DMS153 (cell line): ENCODE data around the gene TSHZ1.
A peak's percentile ranks its signal among the peaks of the same experiment; 100 is the strongest.

Experiments
- DNase-seq: peaks from one replicate; lab custom pipeline; 2025; lab: John Stamatoyannopoulos, UW

TSHZ1 gene

DNA sequence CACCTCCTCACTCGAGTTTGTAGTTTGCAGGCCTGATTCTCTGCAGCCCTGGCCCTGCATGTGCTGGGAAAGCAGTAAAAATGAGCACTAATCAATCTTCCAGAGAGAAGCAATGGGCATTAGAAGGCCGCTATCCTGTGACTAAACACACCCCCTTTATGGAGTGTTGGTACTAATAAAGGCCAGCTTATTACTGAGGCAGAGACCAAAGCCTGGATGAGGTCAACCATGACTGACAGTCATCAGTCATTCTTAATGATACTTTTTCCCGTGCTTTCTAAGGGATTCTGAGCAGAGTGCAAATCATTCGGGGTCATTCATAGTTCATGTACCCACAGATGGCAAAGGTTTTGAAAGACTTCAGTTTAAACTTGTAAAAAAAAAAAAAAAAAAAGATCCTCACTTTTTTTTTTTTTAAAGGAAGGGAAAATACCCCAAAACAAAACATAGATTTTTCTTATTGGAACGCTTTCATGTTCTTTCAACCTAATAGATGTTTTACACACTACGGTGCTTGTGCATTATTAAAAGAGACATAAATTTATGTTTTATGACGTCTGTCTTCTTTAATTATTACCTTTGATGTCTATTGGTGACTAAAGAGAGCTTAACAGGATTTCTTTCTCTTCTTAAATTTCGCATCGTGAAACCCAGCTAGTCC lies 13.2 kb downstream of the TSHZ1 start:
- no peak for DNase-seq

DNA sequence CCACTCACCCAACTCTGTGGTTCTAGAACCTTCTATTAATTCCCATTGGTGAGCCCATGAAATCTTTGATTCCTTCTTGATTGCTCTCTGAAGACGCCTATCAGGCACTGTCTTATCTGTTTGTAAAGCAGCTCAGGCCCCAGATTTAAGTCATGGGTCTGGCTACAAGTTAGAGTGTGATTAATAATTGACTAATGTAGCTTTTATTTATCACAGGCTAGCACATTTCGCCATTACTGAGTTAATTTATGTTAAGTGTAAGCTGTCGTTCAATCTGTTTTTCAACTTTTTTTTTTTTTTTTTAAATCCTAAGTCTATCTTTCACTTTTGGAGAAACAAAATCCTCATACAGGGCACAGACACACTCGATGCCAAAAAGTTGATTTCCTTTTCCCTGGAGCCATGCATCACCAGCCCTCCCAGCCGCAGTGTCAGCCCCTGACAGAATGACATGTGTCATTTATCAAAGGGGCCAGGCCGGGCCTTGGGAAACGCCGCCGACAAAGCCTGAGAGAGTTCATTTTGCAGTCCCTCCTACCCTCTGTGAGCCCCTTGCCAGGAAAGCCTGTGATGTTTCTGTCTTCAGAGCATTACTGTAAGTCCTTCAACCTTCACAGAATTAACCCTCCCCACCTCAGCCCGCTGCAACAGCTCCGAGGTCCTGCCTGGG lies 15.8 kb downstream of the TSHZ1 start:
- no peak for DNase-seq

DNA sequence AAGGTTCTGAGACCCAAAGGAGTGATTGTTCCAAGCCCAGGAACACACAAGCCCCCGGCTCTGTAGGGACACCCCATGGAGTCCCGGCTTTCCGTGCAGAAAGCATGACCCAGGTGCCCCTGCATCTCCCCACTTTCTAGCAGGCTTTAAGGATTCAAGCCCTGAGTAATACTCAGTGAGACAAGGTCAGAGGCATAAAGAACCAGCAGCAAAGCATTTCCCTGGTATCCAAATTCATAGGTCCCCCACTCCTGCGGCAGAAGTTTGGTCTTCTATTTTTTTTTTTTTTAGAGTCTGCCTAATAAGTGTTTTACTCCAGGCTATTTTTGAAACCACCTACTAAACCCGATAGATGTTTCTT lies 16.3 kb downstream of the TSHZ1 start:
- DNase-seq = no peak

DNA sequence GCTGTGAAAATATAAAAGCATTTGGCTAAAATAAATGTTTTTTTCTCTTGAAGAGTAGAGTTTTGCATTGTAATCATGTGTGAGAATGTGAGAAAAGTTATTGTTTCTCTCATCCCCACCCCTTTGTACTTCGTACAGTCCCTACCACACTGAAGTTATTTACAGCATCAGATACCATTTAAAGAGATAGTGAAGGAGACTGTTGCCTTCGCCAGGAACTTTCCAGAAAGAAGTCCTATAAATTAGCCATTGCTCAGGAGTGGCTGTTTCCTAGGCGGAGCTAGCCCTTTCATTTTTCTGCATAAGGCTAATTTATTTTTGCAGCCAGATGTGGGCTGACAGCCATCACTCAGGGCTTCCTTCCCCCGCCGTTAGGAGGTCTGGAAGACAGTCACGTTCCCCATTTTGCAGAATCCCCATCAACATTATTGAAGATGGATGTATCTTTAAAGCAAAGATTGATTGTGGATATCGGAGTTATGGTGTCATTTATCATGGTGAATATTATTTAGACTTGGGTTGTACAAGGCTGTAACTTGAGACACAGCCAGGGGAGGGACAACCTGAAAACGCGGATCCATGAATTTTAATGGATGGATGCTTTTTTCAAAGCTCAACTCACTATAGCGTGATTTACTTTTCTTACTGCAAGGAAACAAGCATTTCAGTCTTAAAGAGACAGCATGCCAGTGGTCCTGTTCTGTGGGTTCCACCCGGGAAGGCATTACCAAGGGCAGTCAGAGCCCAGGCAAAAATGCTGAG lies 17.1 kb downstream of the TSHZ1 start:
- DNase-seq = no peak

DNA sequence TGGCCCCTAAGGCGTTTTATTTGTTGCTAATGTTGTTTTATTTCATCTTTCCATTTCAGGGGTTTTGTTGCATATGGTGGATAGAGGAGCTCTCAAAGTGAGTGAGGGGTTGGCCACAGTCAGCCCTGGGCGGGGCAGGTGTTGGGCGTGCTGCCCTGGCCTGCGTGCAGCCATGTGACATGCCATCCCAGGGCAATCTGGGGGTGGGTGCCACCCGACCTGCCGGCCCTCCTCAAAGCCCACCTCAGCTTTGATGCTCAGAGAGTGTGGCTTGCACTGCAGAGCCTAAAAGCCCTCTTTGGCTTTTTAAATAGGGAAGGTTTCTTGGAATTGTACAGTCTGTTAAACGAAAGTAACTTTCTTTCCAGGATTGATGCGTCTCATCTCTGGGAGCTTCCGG lies 18.4 kb downstream of the TSHZ1 start:
- no peak for DNase-seq

DNA sequence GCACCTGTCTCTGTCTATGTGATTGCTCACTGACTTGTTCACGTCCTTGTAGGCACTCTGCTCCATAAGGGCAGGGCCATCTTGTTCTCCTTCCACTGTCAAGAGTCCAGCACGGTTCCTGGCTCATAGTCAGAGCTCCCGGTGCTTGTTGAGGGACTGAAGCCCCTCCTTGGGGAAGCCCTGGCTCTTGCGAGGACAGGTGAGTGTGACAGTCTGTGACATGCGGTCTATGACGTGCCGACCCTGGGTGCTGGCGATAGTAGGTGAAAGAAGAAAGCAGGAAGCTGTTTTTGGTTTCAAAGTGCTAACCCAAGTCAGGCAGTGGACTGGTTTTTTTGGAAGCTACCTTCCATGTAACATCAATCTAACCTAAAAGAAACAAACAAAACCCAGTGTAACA lies 18.8 kb downstream of the TSHZ1 start:
- no peak for DNase-seq

DNA sequence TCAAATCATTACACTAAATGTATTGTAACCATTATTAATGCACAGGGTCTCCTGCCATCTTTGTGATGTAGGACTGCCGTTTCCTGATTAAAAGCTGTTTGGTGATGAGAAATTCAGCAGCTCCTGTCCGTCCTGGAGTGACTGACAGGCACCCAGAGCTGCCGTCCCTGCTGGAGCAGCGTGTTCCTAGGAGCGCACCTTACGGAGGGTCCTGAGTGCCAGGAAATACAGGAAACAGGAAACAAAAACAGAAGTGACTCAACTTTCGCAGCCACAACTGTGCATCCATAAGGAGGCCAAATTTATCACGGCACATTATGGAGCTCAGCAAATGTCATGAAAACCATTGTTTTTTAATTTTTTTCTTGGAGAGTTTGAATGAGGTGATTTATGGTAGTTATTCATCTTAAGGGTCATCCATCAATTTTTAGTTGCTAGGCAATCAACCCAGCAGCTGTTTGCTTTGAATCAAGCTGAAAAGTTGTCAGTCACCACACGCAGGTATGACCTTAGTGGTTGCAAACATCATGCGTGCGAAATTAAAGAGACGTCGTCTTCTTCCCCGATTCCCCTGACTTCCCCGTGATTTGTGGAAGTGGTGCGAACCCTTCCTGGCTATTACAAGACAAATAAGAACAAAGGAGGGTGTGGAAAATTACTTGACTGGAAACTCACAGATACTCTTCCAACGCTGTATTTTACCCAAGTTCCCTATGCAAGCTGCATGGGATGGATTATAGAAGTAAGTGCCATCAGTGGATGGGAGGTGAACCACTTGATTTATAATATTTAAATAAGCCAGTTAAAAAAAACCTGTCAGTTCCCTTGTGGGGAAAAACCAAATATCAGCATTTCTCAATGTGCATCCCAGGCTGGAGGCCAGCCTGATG lies 19.8 kb downstream of the TSHZ1 start:
- DNase-seq = peak; percentile 41

DNA sequence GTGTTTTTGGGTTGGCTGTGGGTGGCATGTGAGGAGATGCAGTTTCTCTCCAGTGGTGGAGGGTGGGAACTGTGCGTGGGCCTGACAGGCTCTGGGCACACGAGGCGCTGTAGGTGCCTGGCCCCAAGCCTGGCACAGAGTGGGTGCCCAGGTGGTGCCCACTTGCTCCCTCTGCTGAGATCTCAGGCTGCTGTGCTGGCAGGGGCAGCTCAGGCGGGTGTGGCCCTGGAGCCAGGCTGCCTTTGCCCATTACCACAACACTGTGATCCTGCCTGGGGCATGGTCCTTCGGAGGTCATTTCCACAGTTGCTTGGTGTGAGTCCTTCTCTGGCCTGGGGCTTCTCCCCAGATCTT lies 20.4 kb downstream of the TSHZ1 start:
- DNase-seq = no peak

DNA sequence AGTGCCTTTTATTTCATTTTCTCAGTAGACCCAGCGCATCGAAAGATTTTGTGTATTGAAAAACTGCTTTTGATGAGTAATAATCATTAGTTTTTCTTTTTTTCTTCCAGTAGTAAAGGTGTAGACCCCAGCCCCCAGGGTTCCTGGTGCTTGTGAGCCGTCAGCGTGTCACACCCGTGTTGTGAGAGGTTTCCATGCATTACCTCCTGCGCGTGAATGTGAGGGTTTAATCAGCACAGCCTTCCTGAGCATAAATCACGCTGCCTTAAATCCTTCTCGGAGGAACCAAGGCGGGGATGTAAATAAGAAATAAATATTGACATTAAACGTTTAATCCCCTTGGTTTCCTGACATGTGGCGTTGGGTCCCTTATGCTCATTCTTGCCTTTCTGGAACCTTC lies 24.3 kb downstream of the TSHZ1 start:
- no peak for DNase-seq

DNA sequence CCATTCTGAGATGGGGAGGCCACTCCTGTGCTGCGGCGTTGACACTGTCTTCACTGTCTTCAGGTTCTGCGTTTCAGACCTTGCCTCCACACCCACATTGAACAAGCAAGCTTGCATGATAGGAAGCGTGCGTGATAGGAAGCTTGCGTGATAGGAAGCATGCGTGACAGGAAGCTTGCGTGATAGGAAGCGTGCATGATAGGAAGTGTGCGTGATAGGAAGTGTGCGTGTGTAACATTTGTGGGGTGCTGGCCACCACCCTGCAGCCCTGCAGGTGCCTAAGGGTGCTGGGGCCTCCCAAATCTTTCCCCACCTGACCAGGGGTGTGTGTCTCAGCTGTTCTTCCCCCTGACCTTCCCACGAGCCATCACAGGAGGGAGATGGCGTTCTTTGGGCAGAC lies 25.3 kb downstream of the TSHZ1 start:
- no peak for DNase-seq

DNA sequence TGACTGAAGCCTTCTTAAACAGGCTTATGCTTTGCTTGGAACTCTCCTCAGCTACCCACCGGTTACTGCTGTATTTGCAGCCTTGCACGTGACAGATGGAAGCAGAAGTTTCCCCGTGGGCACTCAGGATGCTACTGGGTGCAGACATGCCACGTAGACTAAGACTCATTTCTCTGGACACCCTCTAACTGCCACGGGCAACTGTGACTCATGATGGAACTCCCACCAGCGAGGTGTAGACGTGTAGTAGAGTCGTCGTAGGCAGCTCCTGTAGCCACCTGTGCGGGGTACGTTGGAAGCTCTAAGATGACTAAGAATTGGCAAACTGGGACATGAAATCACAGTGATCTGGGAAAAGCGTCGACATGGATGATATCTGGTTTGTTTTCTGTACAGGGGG lies 27.5 kb downstream of the TSHZ1 start:
- no peak for DNase-seq

DNA sequence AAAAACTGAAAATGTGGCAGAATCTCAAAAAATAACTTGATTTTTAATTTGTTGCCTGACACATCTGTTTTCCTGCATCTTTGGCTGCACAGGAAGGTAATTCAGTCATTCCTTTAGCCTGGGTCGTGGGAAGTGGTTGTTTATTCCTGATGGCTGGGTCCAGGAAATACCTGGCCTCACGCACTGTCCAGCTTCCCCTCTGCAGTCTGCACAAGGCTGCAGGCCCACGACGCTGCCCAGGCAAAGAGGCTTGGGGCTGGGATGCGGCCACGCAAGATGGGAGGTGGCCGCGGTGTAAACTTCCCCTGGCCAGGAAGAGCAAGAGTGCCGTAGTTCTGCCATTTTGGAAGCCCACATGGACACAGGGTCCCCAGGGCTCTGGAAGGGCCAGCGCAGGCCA lies 28.2 kb downstream of the TSHZ1 start:
- no peak for DNase-seq

DNA sequence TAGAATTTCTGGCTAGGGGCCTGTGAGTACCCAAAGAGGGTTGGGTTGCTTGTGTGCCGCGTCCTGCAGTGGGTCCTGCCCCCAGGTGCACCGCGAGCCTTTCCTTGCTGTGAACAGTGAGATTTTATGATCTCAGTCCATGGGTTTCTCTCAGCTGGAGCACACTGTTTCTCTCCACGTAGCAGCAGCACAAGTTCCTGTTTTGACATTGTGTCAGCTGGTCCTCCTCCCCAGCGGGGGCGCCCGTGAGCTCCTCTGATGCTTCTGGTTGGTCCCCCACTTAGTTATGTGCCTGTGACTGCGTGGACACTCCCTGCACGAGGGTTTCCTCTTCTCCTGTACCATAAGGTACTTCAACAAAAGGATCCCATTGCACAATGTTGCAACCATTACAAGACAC lies 29.8 kb downstream of the TSHZ1 start:
- DNase-seq = no peak

DNA sequence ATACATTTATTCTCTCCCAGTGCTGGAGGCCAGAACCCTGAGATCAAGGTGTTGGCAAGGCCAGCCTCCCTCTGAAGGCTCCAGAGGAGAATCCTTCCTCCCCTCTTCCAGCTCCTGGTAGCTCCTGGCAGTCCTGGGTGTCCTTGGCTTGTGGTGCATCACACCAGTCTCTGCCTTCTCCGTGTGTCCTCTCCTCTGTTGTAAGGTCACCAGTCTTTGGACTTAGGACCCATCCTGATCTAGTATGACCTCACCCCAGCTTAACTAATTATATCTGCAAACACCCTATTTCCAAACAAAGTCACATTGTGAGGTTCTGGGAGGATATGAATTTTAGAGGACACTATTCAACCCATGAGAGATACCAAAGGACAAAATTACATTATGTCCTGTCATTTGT lies 31.1 kb downstream of the TSHZ1 start:
- DNase-seq = no peak

DNA sequence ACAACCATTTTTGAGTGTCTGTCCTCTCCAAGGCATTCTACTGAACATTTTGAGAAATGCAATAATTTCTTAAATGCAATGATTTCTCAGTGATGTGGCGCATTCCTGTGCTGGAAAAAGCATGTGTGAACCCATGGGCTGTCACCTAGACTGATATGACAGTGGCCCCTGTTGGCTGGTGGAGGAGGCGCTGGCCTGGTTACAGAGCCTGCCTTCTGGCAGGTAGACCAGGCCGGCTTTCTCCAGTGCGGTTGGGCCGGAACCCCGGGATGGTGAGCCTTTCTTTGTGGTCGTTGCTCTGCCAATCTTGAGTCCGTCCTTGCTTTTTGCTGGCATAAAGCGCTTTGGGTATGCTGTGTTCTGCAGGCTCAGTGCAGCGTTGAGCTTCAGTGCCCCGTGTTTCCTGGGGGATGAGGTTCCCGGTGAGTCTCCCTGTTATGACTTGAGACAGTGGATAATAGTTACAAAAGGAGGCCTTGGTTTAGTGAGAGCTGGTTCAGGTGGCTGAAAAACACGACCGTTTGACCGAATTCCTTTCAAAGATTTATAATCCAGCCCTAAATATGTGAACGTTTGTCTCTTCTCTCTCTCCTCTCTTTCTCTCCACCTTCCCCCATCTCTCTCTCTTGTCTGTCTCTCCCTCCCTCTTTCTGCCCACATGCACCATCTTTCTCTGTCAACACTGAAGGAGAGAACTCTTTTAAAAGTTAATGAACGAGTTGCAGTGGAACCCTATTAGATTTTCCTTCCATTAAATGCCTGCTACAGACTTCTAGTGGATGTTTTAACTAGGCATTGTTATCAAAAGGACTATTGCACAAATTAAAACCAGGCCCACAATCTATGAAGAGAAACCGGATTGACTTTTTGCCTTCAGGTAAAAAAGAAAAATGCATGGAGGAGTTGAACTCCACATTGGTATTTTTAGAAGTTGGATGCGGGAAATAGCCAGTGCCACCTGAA lies 34.0 kb downstream of the TSHZ1 start:
- DNase-seq = no peak

DNA sequence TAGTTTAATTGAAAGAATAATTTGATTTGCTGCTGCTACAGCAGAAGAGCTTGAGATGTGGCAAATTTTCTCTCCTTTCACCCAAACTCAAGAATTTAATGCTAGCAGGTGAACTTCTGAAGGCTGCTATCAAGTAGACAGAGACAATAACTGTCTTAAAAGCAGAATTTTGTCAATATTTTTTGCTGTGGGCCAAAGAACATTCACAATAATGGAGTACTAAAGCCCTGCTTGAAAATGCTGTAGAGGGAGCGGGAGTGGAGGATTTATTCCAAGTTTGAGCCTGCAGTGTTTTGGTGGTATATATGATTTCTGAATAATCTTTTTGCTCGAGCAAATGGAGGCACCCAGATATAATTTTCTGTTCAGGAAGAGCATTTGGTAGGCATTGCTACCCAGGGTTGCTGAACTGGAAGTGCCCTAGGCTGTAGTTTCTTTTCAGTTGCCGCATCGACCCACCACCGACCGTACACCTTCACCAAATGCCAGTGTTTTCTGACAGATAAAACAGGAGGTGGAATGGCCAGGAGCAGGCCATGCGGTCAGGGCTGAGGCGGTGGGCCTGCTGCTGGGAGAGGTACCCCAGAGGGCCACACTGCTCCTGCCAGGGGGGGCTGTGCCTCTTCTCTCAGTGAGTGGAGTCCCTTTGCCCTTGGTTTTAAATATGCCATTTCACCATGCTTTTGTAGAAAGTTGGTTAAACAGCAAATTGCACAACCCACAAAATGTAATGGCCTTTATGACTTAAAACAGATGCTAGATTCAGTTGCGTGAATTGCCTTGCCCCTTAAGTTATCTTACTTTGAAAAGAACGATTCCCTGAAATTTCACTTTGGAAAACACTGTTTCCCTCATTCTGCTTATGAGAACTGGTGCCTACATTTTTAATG lies 36.4 kb downstream of the TSHZ1 start:
- no peak for DNase-seq

DNA sequence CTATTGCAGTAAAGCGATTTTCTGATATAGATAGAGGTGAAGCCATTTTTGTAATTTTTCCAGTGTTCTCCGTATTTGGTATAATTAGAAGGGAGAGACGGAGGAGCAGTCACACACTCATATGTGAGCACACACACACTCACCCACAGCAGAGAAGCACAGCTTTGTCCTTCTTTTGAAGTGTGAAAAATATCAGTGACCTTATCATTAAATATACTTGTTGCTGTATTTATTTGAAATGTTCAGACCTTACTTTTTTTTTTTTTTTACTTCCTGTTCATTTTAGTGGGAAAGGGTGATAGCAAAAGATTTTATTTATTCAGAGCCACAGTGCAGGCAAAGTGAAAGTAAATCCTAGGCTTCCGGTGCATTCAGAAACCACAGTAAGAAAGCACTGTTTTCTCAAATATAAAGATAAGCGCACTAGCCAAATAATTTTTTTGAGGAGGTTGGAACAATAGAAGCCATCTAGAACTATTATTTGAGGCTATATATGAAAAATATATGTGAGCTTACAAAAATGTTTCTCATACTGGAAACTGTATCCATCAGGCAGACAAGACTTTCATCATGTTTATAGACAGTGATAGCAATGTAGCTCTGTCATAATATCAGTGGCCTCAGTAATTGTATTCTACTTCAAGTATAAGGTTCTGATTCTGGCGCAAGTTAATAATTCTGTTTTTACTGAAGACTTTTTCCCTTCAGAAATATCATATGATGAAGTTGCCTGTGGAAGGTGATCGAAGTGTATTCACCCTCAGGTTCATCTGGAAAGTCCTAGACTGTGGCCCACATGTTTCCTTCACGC lies 37.2 kb downstream of the TSHZ1 start:
- peak; percentile 30 for DNase-seq

DNA sequence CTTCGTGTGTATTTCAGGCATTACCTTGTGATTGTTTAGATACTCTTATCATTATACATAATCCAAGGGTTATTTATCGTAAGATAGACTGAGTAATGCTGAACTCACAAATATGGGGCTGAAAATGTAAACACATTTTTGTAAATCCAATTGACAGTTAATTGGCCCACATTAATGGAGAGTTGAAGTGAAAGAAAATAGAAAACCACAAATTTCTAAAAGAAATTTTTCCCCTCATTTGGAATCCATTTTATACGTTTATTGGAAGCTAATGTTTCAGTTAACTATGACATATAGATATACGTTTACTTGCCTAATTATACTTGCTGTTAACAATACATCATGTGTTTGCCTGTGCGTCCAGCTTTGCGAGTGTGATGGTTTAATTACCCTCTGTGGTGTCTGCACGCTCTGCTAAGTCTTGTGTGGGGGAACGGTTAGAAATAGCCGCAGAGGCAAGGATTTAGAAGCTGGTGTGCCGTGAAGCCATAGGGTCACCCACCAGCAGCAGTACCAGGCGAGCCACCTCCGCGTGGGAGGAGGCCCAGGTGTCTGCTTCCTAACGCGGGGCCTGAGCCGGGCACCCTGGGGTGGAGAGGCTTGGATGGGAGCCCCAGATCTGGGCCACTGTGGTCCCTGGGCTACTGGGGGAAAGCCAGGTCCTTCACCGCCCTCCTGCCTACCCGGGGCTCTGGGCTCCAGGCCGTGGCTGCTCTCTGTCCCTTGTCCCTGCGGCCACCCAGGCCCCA lies 38.0 kb downstream of the TSHZ1 start:
- peak; percentile 21 for DNase-seq

DNA sequence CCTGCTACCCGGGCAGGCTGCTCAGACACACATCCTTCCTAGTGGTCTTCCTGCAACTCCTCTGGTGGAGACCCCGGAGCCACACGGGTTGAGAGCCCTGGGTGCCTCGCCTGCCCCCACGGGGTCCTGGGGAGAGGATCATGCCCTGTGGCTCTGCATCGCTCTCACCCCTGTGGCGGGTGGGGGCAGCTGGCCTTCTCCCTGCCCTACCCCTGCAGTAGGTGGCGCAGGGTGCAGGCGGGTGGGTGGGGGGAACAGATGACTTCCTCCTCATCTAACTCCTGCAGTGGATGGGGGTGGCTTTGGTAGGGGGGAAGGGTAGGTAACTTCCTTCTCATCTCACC lies 38.5 kb downstream of the TSHZ1 start:
- DNase-seq = no peak
